GM18498 (cell line): Measurements from ENCODE around the gene TMEM209.
"Not testable (repeated sequence)": the region's sequence is repeated elsewhere in the genome, so short reads cannot be mapped to it uniquely, and the experiment has no call there.

Experiments
- ATAC-seq: cut with Tn5 transposase; IDR thresholded peaks from one replicate; pipeline ENCODE4 v1.9.1; 2021; ENCODE audit warnings: mild to moderate bottlenecking, moderate library complexity; ENCODE audit not compliant: unreplicated experiment

Gene TMEM209

GRCh38 chr7:130205084-130205947 lies at the start of gene TMEM209:
TMEM209 (minus strand) TSS chr7:130205406; CDS start chr7:130205375, 31 bp downstream.
- peak; percentile 97 for ATAC-seq

- no peak for ATAC-seq
Measured at GRCh38 chr7:130254555-130254954, 49.3 kb upstream of the TMEM209 start.

DNA sequence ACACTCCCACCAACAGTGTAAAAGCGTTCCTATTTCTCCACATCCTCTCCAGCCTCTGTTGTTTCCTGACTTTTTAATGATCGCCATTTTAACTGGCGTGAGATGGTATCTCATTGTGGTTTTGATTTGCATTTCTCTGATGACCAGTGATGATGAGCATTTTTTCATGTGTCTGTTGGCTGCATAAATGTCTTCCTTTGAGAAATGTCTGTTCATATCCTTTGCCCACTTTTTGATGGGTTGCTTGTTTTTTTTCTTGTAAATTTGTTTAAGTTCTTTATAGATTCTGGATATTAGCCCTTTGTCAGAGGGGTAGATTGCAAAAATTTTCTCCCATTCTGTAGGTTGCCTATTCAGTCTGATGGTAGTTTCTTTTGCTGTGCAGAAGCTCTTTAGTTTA lies 44.4 kb upstream of the TMEM209 start:
- not testable (repeated sequence) for ATAC-seq

DNA sequence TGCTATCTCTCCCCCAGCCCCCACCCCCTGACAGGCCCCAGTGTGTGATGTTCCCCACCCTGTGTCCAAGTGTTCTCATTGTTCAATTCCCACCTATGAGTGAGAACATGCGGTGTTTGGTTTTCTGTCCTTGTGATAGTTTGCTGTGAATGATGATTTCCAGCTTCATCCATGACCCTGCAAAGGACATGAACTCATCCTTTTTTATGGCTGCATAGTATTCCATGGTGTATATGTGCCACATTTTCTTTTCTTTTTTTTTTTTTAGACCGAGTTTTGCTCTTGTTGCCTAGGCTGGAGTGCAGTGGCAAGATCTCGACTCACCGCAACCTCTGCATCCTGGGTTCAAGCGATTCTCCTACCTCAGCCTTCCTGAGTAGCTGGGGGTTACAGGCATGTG lies 43.6 kb upstream of the TMEM209 start:
- ATAC-seq: not testable (repeated sequence)

GRCh38 chr7:130246491-130246890 lies 41.3 kb upstream of the TMEM209 start:
- not testable (repeated sequence) for ATAC-seq

DNA sequence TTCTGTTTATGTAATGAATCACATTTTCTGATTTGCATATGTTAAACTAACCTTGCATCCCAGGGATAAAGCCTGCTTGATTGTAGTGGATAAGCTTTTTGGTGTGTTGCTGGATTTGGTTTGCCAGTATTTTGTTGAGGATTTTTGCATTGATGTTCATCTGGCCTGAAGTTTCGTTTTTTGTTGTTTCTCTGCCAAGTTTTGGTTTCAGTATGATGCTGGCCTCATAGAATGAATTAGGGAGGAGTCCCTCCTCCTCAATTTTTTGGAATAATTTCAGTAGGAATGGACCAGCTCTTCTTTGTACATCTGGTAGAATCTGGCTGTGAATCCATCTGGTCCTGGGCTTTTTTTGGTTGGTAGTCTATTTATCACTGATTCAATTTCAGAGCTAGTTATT lies 38.3 kb upstream of the TMEM209 start:
- ATAC-seq: not testable (repeated sequence)

DNA sequence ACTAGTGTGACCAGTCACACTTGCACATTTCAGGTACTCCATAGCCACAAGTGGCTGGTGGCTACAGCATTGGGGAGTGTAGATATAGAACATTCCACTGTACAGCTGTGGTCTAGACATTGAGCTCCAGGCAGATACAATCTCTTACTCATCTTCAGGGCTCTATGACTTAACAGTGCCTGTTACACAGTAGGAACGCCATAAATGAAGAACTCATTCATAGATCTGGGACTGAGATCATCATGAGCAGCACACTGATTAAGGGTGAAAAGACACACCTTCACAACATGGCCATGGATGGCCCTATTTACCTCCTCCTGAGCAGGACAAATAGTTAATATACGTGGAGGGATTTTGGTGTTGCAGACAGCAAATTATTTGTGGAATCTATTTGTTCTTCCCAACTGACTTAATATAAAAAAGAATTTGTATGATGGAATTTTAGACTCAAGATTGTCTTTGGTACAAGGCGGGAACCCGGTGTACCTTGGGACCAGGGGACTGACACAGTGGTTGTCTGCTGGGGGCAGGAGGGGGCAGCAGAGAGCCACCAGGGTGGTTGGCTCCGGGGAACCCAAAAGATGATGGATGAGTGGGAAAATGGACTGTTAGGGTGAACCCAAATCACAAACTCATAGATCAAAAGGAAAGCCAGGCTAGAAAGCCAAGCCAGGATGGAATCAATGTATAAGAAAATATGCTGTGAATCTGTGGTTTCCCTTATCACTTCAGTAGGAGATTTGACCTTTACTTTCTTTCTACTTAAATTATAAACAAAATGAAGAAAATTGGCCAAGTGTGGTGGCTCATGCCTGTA lies 37.2 kb upstream of the TMEM209 start:
- no peak for ATAC-seq

- no peak for ATAC-seq
Measured at GRCh38 chr7:130240240-130240639, 35.0 kb upstream of the TMEM209 start.

- ATAC-seq: not testable (repeated sequence)
Measured at GRCh38 chr7:130236361-130236760, 31.2 kb upstream of the TMEM209 start.

DNA sequence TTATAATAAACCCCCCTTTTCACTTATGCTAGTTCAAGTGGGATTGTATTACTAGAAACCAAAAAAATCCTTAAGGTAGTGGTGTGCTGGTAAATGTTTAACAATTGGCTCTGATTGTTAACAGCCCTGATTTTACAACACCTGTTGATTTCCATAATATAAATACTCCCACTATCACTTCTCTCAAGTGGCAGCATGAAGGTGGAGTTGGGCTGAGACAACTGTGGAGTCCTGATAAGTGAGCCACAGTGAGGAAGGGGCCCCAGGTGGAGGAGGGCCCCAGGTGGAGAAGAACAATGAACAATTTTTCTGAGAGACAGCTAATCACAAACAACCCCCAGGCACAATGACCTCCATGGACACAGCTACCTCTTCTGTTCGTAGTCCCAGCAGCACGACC lies 28.9 kb upstream of the TMEM209 start:
- ATAC-seq: no peak

- no peak for ATAC-seq
Measured at GRCh38 chr7:130232209-130232608, 27.0 kb upstream of the TMEM209 start.

- ATAC-seq: no peak
Measured at GRCh38 chr7:130231792-130232191, 26.6 kb upstream of the TMEM209 start.

DNA sequence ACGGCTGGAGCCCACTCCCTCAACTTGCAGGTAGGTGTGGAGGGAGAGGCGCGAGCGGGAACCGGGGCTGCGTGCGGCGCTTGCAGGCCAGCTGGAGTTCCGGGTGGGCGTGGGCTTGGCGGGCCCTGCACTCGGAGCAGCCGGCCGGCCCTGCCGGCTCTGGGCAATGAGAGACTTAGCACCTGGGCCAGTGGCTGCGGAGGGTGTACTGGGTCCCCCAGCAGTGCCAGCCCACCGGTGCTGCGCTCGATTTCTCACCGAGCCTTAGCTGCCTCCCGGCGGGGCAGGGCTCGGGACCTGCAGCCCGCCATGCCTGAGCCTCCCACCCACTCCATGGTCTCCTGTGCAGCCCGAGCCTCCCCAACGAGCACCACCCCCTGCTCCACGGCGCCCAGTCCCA lies 24.8 kb upstream of the TMEM209 start:
- not testable (repeated sequence) for ATAC-seq

DNA sequence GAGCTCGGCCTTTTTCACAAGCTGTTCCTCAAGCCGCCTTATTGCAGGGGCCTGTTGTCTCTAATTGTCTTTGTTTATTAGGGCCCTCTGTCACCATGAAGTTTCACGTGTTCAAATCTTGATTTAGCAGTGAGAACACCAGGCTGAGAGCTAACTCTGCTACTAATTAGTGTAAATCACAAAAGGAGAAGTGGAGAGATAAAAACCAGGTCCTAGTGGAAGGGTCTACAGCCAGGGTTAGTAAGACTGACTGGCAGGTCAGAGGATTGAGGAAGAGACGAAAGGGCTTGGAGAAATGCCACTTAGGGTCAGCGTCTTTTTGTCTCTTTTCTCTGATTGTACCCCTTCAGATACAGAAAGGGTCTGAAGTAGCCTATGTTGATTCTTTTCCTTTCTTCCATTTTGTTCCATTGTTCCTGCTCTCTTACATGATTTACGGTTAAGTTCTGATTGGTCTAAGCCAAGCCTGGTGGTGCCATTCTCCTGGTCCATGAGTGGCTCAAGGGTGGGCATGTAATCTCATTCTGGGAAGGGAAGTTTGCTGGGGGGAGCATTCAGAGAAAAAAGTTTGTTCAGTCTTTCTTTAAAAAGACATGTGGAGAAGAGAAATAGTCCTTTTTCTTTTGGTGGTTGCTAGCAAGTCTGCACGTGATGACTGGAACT lies 23.8 kb upstream of the TMEM209 start:
- no peak for ATAC-seq

GRCh38 chr7:130227883-130228575 lies 22.8 kb upstream of the TMEM209 start:
- no peak for ATAC-seq

DNA sequence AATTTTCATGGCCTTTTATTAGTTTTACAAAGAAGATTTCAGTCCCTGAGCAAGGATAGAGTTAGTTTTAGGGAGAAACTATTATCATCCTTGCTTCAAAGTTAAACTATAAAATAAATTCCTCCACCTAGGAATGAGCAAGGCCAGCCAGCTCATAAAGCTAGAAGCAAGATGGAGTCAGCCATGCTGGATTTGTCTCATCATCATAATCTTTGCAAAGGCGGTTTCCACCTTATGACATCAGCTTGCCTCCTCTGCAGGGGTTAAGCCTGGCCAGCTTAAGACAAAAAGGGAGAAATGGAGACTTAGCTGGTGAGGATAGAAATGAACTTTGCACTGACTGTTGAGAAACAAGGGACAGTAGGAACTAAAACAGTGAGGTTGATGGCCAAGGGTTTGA lies 21.1 kb upstream of the TMEM209 start:
- ATAC-seq: no peak

DNA sequence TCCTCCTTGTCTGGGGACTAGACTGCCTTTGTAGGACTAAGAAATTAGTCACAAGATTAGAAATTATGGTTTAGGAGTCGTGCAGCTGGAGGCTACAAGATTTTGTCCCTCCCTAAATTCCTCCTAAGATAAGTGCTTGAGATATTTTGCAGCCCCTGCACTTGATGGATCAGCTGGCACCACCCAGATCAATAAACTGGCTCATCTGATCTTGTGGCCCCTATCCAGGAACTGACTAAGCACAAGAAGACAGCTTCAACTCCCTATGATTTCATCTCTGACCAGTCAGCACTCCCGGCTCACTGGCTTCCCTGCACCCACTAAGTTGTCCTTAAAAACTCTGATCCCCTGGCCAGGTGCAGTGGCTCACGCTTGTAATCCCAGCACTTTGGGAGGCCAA lies 19.7 kb upstream of the TMEM209 start:
- not testable (repeated sequence) for ATAC-seq

DNA sequence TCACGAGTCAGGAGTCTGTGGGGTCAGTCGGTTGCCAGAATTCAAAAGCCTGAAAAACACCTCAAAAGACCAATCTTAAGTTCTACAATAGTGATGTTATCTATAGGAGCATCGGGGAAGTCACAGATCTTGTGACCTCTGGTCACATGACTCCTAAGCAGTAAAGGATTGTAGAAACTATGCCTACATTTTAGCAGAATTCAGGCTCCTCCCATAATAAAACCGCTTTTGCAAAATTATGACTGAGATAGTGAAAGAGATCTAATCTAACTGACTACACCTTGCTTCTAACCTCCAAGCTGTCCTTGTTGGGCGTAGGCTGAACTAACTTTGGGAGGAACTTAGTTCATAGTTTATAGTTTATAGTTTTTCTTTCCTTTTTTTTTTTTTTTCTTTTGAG lies 19.0 kb upstream of the TMEM209 start:
- no peak for ATAC-seq

GRCh38 chr7:130223646-130224045 lies 18.4 kb upstream of the TMEM209 start:
- no peak for ATAC-seq

DNA sequence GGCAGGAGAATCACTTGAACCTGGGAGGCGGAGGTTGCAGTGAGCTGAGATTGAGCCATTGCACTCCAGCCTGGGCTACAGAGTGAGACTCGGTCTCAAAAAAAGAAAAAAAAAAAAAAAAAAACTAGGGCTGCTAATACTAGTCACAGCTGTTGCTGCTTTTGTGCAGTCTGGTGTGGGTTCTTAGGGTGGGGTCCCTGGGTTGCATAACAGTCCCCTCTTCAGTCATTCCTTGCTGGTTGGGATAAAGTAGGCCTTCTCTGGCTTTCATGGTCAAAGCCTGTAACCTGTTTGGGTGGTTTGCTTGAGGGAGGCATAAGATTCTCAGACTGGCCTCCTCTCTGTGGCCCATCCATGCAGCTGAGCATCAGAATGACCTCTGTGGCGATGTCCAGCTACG lies 16.5 kb upstream of the TMEM209 start:
- no peak for ATAC-seq

DNA sequence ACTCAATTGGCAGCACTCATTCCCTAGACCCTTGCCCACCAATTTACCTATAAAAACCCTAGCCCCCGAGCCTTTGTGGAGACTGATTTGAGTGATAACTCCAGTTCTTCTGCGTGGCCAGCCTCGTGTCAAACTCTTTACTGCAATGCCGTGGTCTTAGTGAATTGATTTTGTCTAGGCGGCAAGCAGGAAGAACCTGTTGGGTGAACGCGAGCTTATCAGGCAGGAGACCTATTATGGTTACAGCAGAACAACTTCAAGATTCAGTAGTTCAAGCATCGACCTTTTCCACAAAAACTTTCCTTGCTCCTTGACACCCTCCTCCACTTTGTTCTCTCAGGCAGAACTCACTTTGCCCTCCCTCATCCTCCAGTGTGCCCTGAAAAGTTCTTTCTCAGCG lies 14.7 kb upstream of the TMEM209 start:
- no peak for ATAC-seq
